Stimulated activated CD4-positive, alpha-beta T cell treated with anti-CD3 and anti-CD28 coated beads, TNF-alpha, amount 100 ng/mL, for 4 hours (primary cell): Measurements from ENCODE around the gene CPLX4.

ENCODE experiments used
- DNase-seq, 3 experiments: peaks; one replicate each; pipeline ENCODE4 v3.0.0-alpha.2; 2020; ENCODE audit warnings: low read depth in 3 of 3

Gene CPLX4

GRCh38 chr18:59306640-59307039, 11.8 kb downstream of the CPLX4 start:
- no peak for DNase-seq

- DNase-seq = no peak
Observed at GRCh38 chr18:59305295-59305694, 13.2 kb downstream of the CPLX4 start.

GRCh38 chr18:59303656-59304195, 14.7 kb downstream of the CPLX4 start:
- DNase-seq = no peak

DNA sequence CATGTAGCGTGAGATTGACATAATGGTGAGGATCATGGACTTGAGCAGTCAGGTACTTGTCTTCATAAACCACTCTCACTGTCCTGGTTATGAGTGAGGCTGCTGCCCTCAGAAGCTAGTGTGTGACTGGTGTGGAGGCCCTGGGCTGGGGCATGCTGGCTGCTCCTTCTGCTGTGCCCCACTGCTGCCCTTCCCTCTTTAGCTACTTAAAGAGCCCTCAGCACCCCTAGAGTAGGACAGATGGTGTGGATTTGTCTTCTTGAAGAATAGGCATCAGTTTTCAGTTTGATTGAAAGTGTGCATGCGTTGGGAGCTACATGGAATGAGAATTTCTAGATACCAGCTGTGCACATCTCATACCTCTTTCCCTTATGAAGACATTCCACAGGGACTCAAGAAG, 15.4 kb downstream of the CPLX4 start:
- no peak for DNase-seq

- no peak for DNase-seq
Observed at GRCh38 chr18:59301929-59302328, 16.5 kb downstream of the CPLX4 start.

DNA sequence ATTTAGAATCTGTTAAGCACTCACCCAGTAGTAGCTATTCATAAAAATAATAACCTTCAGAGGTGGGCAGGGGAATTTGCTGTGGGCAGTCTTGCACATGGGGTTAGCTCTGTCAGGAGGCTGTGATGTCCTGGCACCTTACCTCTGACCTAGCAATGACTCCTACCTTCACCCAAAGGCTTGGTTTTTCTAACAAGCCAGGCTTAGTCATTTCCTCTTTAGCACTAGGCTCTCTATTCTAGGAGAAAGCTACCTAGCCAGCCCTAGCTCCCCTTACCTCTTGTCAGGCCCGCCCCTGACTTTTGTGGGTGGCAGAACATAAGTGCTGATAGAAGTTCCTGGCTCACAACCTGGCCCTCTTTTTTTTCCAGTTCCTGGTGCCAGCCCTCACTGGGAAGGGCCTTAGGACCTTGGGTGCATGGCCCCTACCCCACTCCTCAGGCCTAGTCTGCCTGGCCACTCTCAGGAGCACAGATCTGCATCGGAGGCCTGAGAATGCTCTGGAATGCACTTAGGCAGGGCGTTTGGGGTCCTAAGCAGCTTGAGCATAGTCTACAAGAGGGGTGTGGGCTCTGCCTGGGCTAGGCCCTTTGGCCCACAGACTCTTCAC, 17.7 kb downstream of the CPLX4 start:
- DNase-seq = no peak

DNA sequence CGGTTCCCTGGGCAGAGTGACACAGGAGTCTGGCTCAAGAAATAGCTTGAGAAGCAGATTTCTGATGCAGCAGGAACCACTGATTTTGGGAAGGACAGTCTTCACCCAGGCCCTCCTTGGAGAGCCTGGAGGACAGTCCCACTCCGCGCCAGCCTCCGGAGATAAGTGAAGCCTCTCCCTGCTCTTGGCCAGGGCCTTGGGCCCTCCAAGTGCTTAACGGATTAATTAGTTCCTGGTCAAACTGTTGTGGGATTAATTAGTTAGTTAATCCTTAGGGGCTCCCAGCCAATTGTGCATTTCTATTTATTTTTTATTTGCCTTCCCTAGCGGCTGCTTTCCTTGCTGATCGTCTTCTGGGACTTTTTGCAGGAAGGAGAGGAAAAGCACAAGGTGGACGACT, 19.6 kb downstream of the CPLX4 start:
- no peak for DNase-seq

DNA sequence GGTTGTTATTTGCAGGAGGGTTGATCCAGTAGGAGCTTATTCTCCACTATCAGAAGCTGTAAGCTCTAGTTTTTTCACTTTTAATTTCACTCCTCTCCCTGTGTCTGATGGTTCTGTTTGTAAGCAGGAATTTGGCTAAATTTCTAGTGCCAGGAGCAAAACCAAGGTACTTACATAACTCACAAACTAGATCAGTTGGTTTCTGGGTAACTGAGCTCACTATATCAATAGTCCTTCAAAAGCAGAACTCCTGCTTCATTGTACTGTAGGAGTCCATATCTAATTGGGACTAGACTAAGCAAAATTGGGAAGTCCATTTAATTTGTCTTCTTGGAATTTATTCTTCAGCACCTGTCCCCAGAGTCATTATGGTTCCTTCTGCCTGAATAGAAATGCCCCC, 25.1 kb downstream of the CPLX4 start:
- no peak for DNase-seq

DNA sequence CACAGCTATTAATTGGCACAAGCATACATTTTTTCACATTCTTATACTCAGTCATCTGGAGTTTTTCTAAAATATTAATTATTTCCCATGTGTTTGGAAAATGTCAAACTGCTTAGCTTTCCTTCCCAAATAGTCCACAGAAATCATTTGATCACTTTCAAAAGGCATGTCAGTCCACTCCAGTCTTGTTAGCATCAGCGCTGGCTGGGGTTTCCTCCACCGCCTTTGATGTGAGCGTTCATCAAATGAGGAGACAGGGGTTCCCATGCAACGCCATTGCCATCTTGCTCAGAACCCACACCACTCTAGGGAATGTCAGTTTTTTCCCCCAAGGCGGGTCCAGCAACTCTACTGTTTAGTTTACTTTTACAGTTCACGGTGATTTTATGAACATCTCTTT, 32.1 kb downstream of the CPLX4 start:
- no peak for DNase-seq

- DNase-seq = no peak
Observed at GRCh38 chr18:59282341-59282740, 36.1 kb downstream of the CPLX4 start.

- no peak for DNase-seq
Observed at GRCh38 chr18:59279722-59280121, 38.7 kb downstream of the CPLX4 start.

- no peak for DNase-seq
Observed at GRCh38 chr18:59279193-59279592, 39.3 kb downstream of the CPLX4 start.

- no peak for DNase-seq
Observed at GRCh38 chr18:59278793-59279192, 39.7 kb downstream of the CPLX4 start.

DNA sequence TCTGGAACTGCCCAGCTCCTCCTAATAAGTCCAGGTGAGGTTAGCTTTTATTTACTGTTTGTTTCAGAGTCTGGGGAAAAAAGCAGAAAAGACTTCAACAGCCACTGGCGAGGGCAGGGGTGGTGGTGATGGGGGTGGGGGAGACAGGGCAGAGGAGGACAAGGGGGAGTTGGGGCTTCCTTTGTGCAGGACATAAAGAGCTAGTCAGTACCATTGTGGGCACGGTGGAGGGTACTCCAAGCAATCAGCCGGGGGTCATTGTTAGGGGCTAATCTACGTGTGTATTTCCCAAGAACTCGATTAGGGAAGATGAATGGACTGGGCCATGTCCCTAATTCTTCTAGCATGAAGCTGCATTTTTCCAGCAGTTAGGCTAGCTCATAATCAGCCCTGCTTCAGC, 42.4 kb downstream of the CPLX4 start:
- DNase-seq = no peak

GRCh38 chr18:59275406-59275949, 43.0 kb downstream of the CPLX4 start:
- no peak for DNase-seq

GRCh38 chr18:59274533-59274928, 43.9 kb downstream of the CPLX4 start:
- DNase-seq = no peak

- DNase-seq = no peak
Observed at GRCh38 chr18:59273759-59274532, 44.5 kb downstream of the CPLX4 start.

DNA sequence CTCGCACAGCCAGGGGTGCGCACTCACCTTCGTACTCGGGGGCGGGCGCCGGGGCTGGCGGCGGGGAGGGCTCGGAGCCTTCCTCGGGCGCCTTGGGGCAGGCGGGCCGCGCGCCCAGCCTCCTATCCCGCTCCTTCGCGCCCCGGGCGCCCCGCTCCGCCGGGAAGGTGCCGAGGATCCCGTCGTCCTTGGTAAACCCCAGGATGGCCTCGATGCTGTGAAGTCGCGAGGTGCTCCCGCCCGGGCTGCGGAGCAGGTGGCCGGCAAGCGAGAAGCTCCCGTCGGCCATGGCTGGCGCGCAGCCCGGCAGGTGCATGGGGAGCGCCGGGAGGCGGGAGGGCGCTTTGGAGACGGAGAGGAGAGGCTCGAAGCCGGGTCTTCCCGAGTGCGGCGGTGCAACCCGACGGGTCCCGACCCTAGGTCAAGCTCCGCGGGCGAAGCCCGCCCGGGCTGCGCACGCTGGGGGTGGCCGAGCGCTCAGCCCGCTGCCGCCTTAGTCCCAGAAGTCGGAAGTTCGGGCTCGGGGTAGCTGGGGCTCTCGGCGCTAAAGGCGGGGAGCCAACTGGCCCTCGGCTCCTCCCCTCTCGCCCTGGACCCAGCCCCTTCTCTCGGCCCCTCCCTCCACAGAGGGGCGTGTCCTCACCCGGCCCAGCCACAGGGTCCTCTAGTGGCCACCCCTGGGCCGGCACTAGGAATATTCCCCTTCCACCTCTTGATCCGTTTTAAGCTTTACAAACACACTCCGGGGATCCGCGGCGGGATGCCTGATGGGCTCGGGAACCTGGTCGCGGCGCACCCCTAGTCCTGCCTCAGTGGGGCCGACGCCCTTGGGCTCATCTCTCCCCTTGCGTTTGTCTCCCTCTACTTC, 45.3 kb downstream of the CPLX4 start, which contains the start of gene RAX:
Gene RAX, minus strand, starts transcription at position 564 of the 868 bp plus-strand sequence. Its CDS starts 248 bp downstream, at position 316.
- no peak for DNase-seq

DNA sequence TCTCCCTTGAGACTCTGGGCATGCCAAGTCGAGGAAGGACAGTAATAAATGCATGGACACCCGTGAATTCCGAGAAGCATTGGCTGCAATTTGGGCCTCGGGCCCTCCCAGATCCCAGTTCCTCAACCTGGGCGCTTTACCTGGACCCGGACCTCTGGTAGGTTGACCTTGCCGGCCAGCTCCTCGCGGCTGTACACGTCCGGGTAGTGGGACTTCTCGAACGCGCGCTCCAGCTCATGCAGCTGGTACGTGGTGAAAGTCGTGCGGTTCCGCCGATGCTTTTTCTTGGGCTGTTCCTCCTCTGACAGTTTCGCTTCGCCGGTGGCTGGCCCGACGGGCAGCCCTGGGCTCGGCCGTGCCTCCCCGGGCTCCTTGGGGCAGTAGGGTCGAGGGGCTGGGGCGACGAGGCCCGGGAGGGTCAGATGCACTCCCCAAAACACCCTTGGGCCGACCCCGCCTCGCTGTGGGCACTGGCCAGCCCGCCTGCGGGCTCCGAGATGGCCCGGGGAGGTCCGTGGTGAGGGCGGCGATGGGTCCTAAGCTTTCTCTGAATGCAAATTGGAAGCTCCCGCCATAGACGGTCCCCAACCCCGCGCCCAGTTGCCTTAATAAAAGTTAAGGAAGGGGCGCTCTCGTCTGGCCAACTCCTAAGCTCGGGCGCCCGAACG, 46.1 kb downstream of the CPLX4 start:
- DNase-seq = no peak

- DNase-seq = no peak
Observed at GRCh38 chr18:59271606-59272220, 46.7 kb downstream of the CPLX4 start.

- no peak for DNase-seq
Observed at GRCh38 chr18:59270689-59271257, 47.7 kb downstream of the CPLX4 start.
